Measurements from ENCODE around the gene ZKSCAN7.

GRCh38 chr3:44576613-44577012 lies 21.6 kb downstream of the ZKSCAN7 start:
- TF ChIP-seq GATA2 (IDR thresholded peaks at IDR 0.05; ENCODE audit: low read depth, low read length) (no peak), GATA3 (IDR thresholded peaks at IDR 0.05; ENCODE audit: low read depth, low read length) (no peak)

All from SH-SY5Y (cell line).